ENCODE results near the gene SORCS2. TPM values are rescaled to one million over a fixed set of nuclear protein-coding genes. Genes with fewer than 3 reads are reported as not detected.

Gene SORCS2
- total RNA-seq, 6 donors from 2014 or later, result 2.2 to 28.3 (median 7.2) TPM

DNA sequence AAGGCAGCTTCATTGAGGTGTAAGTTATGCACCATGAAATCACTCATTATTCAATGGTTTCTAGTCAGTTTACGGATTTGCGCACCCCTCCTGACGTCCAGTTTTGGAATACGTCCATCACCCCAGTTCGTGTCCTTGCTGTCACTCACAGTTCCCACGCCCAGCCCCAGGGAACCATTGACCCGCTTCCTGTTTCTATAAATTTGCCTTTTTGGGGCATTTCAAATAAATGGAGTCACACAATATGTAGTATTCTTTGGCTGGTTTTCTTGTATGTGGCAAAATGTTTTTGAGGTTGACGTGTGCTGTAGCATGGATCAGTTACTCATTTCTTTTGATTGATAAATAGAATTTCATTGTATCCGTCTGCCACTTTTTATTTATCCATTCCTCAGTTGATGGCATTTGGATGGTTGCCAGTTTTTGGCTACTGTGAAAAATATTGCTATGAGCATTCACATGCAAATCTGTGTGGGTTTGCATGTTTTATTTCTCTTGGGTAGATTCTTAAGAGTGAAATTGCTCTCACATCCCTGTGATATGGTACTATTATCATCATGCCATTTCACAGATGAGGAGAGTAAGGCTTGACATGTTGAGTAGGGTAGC lies 18.4 kb upstream of the SORCS2 start:
- no peak for DNase-seq

DNA sequence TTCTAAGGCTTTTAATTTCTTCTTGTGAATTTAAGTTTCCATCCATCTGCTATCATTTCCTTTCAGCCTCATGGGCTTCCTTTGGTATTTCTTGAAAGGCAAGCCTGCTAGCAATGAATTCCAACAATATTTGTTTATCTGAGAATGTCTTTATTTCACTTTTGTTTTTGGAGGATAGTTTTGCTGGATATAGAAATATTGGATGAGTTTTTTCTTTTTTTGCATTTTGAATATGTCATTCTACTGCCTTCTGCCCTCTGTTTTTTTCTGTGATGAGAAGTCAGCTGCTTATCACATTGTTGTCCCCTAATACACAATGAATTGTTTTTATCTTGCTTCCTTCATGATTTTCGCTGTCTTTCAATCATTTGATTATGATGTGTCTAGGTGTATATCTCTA lies 13.2 kb upstream of the SORCS2 start:
- no peak overlapping the region for H3K27ac ChIP-seq
- H3K4me1 ChIP-seq, result no peaks in the 10 kb centered on the region
- H3K9me3 ChIP-seq, result peaks cover 0 to 10% (median 8%) of the 10 kb centered on the region in 4 donors
- WGBS, 2 donors, result 89 to 96% methylated on average over 1 of the region's 1 CpG
- no peak overlapping the region for H3K4me3 ChIP-seq
- no peak for DNase-seq
- ATAC-seq (ENCODE audit: low FRiP score in 2 of 2), result no peak
- no peaks in the 10 kb centered on the region for H3K36me3 ChIP-seq
- TF ChIP-seq POLR2A (IDR thresholded peaks at IDR 0.05), result no peak
- TF ChIP-seq POLR2AphosphoS5 (IDR thresholded peaks at IDR 0.05), result no peak
- TF ChIP-seq, protein P1, sequence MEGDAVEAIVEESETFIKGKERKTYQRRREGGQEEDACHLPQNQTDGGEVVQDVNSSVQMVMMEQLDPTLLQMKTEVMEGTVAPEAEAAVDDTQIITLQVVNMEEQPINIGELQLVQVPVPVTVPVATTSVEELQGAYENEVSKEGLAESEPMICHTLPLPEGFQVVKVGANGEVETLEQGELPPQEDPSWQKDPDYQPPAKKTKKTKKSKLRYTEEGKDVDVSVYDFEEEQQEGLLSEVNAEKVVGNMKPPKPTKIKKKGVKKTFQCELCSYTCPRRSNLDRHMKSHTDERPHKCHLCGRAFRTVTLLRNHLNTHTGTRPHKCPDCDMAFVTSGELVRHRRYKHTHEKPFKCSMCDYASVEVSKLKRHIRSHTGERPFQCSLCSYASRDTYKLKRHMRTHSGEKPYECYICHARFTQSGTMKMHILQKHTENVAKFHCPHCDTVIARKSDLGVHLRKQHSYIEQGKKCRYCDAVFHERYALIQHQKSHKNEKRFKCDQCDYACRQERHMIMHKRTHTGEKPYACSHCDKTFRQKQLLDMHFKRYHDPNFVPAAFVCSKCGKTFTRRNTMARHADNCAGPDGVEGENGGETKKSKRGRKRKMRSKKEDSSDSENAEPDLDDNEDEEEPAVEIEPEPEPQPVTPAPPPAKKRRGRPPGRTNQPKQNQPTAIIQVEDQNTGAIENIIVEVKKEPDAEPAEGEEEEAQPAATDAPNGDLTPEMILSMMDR (IDR thresholded peaks at IDR 0.05), result no peak
- no peak for TF ChIP-seq EP300 (IDR thresholded peaks at IDR 0.05)
- no peaks in the 10 kb centered on the region for H3K27me3 ChIP-seq

More for the DNA sequence above, 18.4 kb upstream of the SORCS2 start:
- Histone ChIP-seq H3K36me3 (no peaks in the 10 kb centered on the region), H3K27me3 (no peaks in the 10 kb centered on the region), H3K9me3 (peaks cover 0 to 2% (median 1%) of the 10 kb centered on the region in 4 donors), H3K4me3 (no peak overlapping the region), H3K27ac (no peak overlapping the region), H3K4me1 (no peaks in the 10 kb centered on the region)
- ATAC-seq (ENCODE audit: low FRiP score in 2 of 2), result no peak
- no peak for TF ChIP-seq EP300 (IDR thresholded peaks at IDR 0.05)
- TF ChIP-seq, protein P1 (IDR thresholded peaks at IDR 0.05), result no peak
- no peak for TF ChIP-seq POLR2AphosphoS5 (IDR thresholded peaks at IDR 0.05)
- no peak for TF ChIP-seq POLR2A (IDR thresholded peaks at IDR 0.05)
- 55 to 58% methylated on average over 9 of the region's 9 CpGs for WGBS, 2 donors

DNA sequence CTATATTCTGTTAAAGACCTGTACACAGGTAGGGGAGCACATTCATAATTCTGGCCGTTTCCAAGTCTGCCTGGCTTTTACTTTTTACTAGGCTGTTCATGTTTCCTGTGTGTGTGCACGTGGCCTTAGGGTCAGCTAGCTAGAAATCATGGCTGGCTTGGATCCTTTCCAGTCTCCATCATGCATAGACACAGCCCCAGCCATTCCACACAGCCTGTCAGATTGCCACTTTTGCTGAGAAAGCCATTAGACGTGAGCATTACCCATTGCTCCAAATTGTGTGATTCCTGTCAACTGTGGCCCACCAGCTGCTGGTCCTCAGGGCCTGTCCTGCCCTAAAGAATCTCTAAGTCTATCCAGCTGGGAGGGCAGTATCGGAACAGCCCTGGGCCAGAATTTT lies 11.4 kb upstream of the SORCS2 start:
- no peak for DNase-seq
- ATAC-seq (ENCODE audit: low FRiP score in 2 of 2), result no peak
- no peak overlapping the region for H3K4me3 ChIP-seq
- H3K27ac ChIP-seq, result no peak overlapping the region
- TF ChIP-seq EP300 (IDR thresholded peaks at IDR 0.05) (no peak), POLR2AphosphoS5 (IDR thresholded peaks at IDR 0.05) (no peak), POLR2A (IDR thresholded peaks at IDR 0.05) (no peak)
- TF ChIP-seq, protein P1 (IDR thresholded peaks at IDR 0.05), result no peak
- no peaks in the 10 kb centered on the region for H3K36me3 ChIP-seq
- WGBS, 2 donors, result 51 to 72% methylated on average over 4 of the region's 4 CpGs
- H3K27me3 ChIP-seq, result no peaks in the 10 kb centered on the region
- no peaks in the 10 kb centered on the region for H3K4me1 ChIP-seq
- peaks cover 0 to 10% (median 8%) of the 10 kb centered on the region in 4 donors for H3K9me3 ChIP-seq

DNA sequence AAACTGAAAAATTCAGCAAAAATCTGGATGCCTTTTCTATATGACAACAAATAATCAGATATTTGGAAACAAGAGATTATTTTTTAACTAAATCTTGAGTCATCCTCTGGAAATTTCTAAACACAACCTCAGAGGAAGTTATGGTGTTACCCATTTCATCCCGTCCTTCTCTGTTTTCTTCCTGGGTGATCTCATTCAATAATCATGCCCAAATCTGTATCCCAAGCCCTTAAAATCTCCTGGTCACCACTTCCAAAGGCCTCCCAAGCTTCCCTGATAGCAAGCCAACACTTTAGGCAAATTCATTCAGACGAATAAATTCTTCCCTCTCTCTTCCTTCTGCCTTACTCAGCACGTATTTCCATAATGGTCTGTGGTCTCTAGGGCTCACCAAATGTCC lies 9.7 kb upstream of the SORCS2 start:
- no peaks in the 10 kb centered on the region for H3K4me1 ChIP-seq
- H3K9me3 ChIP-seq, result peaks cover 0 to 10% (median 8%) of the 10 kb centered on the region in 4 donors
- H3K27me3 ChIP-seq, result peaks cover 0 to under 1% (median 0%) of the 10 kb centered on the region in 4 donors
- H3K36me3 ChIP-seq, result no peaks in the 10 kb centered on the region
- no peak overlapping the region for H3K27ac ChIP-seq
- H3K4me3 ChIP-seq, result no peak overlapping the region
- DNase-seq (no peak), ATAC-seq (ENCODE audit: low FRiP score in 2 of 2) (no peak)
- 78 to 84% methylated on average over 3 of the region's 3 CpGs for WGBS, 2 donors
- TF ChIP-seq, protein P1 (IDR thresholded peaks at IDR 0.05), result no peak
- TF ChIP-seq POLR2A (IDR thresholded peaks at IDR 0.05) (no peak), EP300 (IDR thresholded peaks at IDR 0.05) (no peak), POLR2AphosphoS5 (IDR thresholded peaks at IDR 0.05) (no peak)

DNA sequence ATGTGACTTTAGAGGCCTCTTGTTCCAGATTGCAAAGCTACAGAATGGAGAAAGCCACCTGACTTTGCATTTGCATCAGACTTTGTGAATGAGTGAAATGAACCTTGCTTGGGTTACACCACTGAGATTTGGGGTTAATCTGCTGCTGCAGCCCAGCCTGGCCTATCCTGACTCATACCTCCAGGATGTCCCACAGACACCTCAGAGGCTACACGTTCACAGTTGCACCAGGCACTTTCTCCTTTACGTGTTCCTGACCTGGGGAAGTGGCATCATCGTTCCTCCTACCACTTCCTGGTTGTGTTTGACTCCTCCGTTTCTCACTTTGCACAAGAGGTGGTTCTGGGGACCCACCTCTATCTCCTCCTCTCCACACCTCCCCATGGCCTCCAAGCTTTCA lies 9.2 kb upstream of the SORCS2 start:
- H3K4me1 ChIP-seq, result no peaks in the 10 kb centered on the region
- ATAC-seq (ENCODE audit: low FRiP score in 2 of 2), result no peak
- WGBS, 2 donors, result 64% methylated on average over 3 to 4 of the region's 4 CpGs
- no peak for DNase-seq
- no peak overlapping the region for H3K27ac ChIP-seq
- H3K27me3 ChIP-seq, result peaks cover 0 to 2% (median 0%) of the 10 kb centered on the region in 4 donors
- no peak overlapping the region for H3K4me3 ChIP-seq
- H3K36me3 ChIP-seq, result no peaks in the 10 kb centered on the region
- TF ChIP-seq, protein P1 (IDR thresholded peaks at IDR 0.05), result no peak
- TF ChIP-seq POLR2AphosphoS5 (IDR thresholded peaks at IDR 0.05) (no peak), EP300 (IDR thresholded peaks at IDR 0.05) (no peak), POLR2A (IDR thresholded peaks at IDR 0.05) (no peak)
- peaks cover 0 to 10% (median 8%) of the 10 kb centered on the region in 4 donors for H3K9me3 ChIP-seq
